Fibroblast of gingiva (primary cell): ENCODE measurements around the gene CATSPERB.
"Not testable (repeated sequence)": the region's sequence is repeated elsewhere in the genome, so short reads cannot be mapped to it uniquely, and the experiment has no call there.

Experiments
- DNase-seq: peaks from one replicate; pipeline ENCODE4 v3.0.0-alpha.2; 2011; ENCODE audit warnings: low read depth

CATSPERB gene

DNA sequence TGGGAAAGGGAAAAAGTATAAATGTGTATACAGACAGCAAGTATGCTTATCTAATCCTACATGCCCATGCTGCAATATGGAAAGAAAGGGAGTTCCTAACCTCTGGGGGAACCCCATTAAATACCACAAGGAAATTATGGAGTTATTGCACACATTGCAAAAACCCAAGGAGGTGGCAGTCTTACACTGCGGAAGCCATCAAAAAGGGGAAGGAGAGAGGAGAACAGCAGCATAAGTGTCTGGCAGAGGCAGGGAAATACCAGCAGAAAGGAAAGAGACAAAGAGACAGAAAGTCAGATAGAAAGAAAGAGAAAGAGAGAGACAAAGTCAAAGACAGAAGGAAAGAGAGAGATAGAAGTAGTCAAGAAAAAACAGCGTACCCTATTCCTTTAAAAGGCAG lies 64.8 kb downstream of the CATSPERB start:
- not testable (repeated sequence) for DNase-seq

DNA sequence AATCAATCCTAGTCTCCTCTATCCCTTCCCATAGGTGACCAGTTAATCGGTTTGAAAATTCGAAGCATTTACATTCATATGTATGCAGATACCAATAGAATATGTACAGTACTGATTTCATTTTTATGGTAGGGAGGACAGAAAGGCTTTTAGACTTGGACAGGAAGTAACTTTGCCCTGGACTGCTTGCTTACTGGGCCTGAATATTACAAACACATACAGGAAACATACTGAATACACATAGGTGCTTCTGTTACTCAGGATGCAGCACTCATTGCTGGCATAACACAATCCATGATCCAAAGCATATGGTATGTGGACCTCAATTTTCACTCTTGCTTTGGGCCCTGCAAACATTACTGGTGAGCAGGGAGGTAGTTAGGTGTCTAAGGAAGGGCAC lies 71.1 kb downstream of the CATSPERB start:
- no peak for DNase-seq

DNA sequence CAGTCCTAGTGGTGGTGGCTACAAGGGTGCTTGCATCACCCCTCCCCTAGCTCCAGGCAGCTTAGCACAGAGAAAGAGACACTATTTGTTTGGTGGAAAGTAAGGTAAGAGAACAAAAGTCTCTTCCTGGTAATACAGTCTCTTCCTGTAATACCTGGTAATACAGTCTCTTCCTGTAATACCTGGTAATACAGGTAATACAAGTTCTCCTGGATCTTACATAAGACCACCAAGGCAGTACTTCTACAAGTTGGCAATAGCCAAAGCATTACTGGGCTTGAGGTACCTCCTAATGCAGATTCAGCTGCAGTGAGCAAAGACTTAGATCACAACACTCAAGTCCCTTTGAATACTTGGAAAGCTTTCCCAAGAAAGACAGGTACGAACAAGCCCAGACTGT lies 77.0 kb downstream of the CATSPERB start:
- no peak for DNase-seq

DNA sequence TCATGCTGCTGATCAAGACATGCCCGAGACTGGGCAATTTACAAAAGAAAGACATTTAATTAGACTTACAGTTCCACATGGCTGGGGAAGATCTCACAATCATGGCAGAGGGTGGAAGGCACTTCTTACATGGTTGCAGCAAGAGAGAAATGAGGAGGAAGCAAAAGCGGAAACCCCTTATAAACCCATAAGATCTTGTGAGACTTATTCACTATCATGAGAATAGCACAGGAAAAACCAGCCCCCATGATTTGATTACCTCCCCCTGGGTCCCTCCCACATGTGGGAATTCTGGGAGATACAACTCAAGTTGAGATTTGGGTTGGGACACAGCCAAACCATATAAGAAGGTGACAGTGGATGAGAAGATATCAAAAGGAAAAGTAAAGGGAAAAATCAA lies 78.4 kb downstream of the CATSPERB start:
- DNase-seq: no peak

DNA sequence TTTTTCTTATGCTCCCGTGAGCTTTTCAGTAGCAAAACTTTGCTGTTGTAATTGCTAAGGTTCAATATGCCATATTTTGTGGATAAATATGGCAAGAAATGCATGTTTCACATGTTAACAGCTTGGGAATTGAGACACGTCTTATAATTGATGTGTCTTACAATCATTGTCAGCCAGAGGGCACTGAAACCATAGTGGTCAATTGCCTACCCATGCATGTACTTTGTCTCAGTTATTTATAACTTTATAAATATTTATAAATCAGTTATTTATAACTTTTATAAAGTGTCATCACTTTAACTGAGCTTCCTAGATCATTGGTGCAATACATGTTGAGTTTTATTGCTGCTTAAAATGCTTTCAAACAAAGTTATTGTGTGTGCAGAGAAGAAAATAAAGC lies 82.0 kb downstream of the CATSPERB start:
- DNase-seq: peak; percentile 53

DNA sequence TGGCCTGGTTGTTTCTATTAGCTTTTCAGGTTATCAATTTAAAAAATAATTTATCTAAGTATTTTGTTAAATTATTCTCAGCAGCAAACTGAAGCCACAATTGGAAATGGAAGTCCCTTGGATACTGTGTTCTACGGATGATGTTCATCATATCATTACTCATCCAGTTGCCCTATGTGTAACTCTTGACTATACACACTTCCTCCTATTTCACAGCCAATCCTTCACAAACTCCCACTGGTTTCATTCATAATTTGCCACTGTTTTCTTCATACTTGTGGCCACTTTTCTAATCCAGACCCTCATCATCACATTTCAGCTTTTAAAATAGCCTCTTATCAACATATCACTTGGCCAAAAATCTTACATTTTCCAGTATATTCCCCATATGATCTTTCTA lies 84.0 kb downstream of the CATSPERB start:
- DNase-seq: no peak

DNA sequence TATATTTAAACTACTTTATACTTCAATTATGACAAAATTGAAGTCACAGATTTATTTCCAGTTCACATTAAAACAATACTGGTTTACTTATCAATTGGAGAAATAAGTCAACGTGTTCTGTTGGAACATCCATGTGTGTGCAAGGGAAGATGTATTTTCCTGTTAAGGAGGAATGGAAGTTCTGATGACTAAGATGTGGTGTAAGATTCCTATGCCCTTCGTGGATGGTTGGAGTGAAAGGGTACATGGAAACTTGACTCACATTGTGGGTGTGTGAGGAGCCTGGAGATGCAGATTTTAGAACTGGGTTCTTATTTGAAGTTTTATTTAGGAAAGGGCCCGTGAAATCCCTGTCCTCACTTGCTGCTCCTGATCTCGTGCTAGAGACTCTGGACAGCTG lies 95.3 kb downstream of the CATSPERB start:
- DNase-seq: peak; percentile 8

DNA sequence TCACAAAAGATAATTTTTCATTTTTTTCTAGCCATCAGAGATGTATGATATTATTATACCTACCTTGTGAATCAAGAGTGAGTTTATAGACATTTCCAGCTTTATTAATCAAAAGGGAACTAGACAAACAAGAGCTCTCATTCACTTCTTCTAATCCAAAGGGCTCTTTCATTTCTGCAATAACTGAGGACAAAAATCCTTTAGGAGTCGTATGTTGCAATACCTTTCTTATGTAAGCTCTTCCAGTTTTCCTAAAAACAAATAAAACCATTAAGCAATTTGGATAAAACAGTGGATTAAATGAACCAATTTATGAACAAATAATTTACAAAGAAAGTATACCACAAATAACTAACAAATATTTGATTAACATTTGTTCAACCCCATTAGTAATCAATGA lies 107.1 kb downstream of the CATSPERB start:
- DNase-seq: no peak

DNA sequence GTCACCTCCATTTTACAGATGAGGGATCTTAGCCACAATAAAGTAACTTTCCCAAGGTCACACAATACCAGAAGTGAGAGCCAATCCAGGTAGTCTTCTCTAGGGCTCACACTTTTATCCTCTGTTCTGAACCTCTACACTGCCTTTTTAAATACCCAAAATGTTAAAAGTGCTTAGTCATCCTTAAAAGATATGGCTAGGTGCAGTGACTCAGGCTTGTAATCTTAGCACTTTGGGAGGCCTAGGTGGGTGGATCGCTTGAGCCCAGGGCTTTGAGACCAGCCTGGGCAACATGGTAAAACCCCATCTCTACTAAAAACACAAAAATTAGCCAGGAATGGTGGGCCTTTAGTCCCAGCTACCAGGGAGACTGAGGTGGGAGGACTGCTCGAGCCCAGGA lies 117.7 kb downstream of the CATSPERB start:
- no peak for DNase-seq

DNA sequence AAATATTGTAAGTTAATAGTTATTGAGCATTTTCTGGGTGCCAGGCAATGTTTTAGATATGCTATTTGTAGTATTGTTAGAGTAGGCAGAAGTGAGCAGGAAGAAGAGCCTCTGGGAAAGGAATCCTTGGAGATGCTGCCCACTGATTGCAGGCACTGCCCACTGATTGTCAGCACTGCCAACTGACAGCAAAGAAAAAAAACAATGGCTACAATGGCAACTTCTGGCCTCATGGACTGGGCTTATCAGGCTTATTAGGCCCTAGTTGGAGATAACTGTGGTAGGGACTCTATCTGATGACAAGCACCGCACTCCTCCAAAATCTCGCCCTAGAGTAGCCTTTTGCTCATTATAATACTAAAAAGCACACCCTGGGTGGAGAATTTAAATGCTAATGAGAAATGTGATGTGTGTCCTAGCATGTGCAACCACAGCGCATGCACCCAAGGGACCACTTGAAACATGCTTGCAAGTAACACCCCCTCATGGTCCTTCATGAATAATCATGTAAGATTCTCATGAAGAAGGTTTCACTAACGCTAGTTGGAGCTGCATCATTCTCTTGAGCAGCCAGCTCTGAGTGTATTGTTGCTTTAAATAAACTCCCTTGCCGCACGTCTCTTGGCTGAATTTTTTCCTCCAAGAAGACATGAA lies 118.3 kb downstream of the CATSPERB start:
- no peak for DNase-seq

DNA sequence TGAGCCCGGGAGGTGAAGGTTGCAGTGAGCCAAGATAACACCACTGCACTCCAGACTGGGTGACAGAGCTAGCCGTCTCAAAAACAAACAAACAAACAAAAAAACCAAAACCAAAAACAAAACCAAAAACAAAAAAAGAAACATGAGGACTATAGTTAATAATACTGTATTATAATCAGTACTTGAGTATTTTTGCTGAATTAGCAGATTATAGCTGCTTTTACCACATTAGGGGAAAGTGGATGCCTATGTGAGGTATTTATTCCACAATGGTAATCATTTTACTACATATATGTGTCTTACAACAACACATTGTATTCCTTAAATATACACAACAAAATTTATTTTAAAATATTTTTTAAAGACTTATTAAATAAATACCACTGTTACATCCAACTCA lies 120.4 kb downstream of the CATSPERB start:
- DNase-seq: no peak

DNA sequence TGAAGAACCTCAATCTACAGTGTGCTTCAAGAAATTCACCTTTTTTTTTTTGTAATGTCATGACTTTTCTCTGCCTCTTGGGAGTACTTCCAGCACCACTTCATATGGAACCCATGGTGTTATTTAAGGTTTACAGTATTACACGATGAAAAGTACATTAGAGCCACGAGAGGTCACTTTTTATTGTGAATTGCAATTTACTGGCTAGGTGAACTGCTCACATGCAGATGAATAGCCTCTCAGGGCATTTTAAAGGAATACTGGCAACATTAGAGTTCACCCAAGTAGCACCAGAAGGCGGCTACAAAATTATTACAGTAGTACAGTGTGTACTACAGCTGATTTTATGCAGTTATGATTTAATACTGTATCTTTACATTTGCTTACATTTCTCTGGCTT lies 122.7 kb downstream of the CATSPERB start:
- DNase-seq: no peak

DNA sequence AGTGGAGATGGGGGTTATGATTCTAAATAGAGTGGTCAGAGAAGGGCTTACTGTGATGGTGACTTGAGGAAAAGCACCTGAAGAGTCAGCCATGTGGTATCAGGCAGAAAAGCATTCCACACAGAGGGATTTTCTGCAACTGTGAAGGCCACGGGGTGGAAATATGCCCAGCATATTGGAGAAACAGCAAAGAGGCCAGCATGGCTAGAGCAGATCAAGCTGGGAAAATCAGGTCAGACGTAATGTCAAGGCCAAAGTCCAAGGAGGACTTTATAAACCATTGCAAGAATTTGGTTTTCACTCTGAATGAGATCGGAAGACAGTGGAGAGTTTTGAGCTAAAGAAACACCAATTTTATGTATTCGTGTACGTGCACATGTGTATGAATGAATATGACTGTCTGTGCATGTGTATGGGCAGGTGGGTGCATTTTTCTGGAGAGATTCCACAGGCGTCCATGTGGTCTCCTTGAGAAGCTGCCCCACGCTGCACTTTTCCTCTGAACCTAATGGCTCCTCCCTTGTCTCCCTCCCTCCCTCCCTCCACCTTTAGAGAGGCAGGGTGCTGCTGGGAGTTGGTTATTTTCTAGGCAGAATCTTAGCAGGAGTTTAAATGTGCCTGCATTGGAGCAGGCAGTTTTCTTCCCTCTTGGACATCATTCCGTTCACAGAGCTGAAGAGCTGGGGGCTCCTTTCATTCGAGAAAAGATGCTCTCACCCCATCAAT lies 124.4 kb downstream of the CATSPERB start:
- no peak for DNase-seq

DNA sequence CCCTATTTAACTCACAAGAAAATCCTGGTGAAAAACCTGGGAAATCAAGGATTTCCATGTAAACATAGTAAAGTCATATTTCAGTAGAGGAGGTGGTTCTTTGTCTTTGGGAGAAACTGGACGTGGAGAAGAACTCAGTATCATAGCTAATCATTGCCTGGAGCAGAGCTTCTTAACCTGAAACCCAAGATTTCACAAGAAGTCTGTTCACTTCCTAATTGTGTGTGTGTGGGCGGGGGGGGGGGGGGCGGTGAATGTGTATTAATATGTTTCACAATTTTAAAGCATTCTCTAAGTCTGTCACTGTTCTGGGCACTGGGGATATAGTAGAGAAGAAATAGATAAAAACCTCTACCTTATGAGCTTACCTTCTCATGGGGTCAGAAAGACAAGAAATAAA lies 125.0 kb downstream of the CATSPERB start:
- DNase-seq: no peak

DNA sequence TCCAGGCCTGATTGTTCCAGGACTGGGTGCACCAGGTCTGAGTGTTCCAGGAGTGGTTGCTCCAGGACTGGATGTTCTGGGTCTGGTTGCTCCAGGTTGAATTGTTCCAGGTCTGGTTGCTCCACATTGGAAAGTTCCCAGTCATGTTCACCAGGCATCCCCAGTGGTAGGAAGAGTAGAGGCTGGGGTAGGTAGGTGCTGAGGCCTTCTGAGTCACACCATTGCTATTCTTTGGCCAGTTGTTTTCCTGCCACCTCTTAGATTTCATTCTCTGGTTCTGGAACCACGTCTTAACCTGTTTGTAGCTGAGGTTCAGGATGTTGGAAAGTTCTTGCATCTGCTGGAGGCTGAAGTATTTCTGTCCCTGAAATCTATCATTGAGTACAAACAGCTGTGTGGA lies 127.3 kb downstream of the CATSPERB start:
- not testable (repeated sequence) for DNase-seq

DNA sequence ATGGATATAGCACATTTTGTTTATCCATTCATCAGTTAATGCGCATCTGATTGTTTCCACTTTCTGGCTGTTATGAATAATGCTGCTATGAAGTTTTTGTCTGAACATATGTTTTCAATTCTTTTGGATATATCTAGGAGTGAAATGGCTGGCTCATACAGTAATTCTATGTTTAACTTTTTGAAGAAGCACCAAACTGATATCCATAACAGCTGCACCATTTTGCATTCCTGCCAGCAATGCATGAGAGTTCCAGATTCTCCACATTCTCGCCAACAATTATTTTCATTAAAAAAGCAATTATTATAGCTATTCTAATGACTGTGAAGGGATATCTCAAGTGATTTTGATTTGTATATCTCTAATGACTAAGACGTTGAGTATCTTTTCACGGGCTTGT lies 131.9 kb downstream of the CATSPERB start:
- peak; percentile 38 for DNase-seq

DNA sequence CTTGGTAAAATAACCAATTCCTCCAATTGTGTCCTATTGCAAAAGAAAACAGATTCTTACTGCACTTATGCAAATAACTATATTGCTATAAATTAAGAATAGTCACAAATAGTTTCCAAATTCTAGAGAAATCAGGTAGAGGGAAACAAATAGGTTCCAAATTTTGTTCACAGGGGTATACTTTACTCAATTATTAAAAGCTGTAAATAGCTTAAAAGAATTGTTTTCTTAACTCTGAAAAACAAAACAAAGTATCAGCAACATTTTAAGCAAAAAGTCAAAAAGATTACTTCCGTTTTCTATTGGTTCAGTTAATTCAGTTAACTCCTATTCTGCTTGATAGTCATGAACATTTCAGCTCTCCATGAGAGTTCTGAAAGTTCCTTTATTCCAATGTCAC lies 136.2 kb downstream of the CATSPERB start:
- no peak for DNase-seq

DNA sequence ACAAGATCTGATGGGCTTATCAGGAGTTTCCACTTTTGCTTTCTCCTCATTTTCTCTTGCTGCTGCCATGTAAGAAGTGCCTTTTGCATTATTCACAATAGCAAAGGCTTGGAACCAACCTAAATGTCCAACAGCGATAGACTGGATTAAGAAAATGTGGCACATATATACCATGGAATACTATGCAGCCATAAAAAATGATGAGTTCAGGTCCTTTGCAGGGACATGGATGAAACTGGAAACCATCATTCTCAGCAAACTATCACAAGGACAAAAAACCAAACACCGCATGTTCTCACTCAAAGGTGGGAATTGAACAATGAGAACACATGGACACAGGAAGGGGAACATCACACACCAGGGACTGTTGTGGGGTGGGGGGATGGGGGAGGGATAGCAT lies 137.9 kb downstream of the CATSPERB start:
- not testable (repeated sequence) for DNase-seq

DNA sequence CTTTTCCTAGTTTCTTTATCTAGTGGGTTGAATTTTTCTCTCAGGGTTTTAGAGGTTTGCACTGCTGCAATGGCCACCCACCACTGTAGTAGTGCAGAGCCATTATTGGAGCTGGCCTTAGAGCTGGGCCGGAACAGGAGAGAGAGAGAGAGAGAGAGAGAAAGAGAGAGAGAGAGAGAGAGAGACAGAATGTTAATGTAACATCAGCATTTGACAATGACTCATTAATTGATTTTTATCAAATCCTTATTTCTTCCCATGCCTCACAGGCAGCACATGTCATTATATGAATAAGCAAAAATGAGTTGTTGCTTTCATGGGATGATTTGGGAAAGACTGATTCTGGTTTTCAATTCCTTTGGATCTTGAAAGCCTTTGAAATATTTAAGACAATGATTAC lies 145.5 kb downstream of the CATSPERB start:
- DNase-seq: peak; percentile 27

DNA sequence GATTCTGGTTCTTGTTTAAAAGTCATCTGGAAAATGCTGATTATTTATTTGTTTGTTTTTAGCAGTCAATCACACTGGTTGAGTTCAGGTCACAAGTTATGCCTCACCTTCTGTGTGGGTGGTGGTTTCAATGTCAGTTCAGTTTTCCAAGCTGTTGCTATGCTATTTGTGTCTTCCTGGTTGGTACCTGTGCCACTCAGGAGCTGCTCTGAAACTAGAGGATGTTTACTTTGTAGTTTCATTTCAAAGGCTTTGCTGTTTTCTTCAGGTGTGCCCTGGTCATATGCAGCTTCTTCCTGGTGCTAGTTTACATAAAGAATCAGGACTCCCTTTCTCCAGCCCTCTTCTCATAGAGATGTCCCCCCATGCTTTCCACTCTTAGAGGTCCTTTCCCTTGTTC lies 146.0 kb downstream of the CATSPERB start:
- no peak for DNase-seq

DNA sequence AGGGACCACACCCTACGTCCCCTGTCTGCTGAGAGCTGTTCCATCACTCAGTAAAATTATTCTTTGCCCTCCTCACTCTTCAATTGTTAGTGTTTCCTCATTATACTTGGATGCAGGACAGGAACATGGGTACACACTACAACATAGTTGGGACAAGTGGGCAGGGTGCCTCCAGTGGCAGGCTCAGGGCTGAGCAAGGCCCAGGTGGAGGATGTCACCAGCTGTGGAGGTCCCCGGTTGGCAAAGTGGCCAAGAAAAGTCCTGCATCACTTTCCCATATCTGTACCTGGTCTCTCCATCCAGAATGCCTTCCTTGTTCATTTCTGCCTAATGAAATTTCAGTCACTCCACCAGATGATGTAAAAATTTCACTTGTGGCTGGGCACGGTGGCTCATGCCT lies 149.1 kb downstream of the CATSPERB start:
- DNase-seq: no peak

DNA sequence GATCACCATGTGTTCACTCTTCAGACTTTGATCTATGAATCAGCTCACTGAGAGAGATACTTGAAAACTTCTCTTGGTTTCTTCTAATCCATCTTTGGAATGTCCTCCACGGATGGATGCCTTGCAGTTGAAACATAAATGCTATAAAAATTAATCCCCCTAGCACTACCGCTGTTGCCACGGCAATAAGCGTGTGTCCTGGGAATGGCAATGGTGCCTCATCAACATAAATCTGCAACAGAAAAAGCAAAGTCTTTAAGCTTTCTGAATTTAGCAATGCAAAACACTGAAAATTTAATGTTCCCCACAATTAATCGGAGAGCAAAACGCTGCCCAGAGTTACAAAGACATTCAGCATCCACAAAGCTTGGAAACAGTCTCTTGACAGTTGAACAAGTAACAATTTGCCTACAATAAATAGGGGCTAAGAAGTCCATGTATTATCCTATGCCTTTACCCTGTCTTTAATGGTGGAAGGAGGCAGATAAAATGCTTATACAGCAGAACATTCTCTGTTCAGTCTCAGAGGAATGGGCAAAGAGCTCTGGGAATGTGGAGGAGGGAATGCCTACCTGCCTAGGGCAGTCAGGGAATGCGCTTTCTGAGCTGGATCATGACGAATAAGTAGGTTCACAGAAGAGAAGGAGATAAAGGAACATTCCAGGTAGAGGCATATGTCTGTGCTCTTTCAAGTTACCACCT lies 150.9 kb downstream of the CATSPERB start:
- DNase-seq: no peak

DNA sequence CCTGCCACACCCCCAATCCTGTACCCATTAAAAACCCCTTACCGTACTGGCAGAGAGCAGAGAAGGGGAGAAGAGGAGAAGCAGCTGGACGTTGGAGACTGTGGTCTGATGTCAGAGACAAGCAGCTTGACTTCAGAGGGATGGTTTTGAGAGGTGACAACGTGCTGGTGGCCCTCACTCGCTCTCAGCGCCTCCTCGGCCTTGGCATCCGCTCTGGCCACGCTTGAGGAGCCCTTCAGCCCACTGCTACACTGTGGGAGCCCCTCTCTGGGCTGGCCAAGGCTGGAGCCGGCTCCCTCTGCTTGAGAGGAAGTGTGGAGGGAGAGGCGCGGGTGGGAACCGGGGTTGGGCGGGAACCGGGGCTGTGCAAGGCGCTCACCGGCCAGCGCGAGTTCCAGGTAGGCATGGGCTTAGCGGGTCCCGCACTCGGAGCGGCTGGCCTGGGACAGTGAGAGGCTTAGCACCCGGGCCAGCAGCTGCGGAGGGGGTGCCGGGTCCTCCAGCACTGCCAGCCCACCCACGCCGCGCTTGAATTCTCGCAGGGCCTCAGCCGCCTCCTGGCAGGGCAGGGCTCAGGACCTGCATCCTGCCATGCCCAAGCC lies 154.2 kb downstream of the CATSPERB start:
- no peak for DNase-seq
